Nephron (organoid): ENCODE data around the gene ZPBP2.

Source experiments
- H3K27ac Mint-ChIP-seq, 3 experiments: 2 replicates each; pipeline ENCODE4 v1.8.0; 2020; ENCODE audit warnings: mixed read lengths in 3 of 3, mild to moderate bottlenecking in 2 of 3, moderate library complexity in 1 of 3
- H3K27me3 Mint-ChIP-seq: 2 replicates; pipeline ENCODE4 v1.8.0; 2021; ENCODE audit warnings: low read depth, mild to moderate bottlenecking, moderate library complexity, mixed read lengths
- H3K36me3 Mint-ChIP-seq: 2 replicates; pipeline ENCODE4 v1.8.0; 2020; ENCODE audit warnings: low read depth, mixed read lengths
- H3K4me1 Mint-ChIP-seq: 2 replicates; pipeline ENCODE4 v1.8.0; 2020; ENCODE audit warnings: mixed read lengths
- H3K4me3 Mint-ChIP-seq, 3 experiments: 2 replicates each; pipeline ENCODE4 v1.8.0; 2020; ENCODE audit warnings: mild to moderate bottlenecking in 3 of 3, mixed read lengths in 3 of 3, moderate library complexity in 2 of 3
- H3K9me3 Mint-ChIP-seq: 2 replicates; pipeline ENCODE4 v1.8.0; 2020; ENCODE audit warnings: mixed read lengths
- CTCF ChIP-seq, 3 experiments: fragments of 200-600 bp; sonication (generic); IDR thresholded peaks; one replicate each; pipeline ENCODE4 v1.5.0; 2021; ENCODE audit warnings: antibody characterized with exemption in 3 of 3; ENCODE audit not compliant: unreplicated experiment in 3 of 3

ZPBP2 gene

DNA sequence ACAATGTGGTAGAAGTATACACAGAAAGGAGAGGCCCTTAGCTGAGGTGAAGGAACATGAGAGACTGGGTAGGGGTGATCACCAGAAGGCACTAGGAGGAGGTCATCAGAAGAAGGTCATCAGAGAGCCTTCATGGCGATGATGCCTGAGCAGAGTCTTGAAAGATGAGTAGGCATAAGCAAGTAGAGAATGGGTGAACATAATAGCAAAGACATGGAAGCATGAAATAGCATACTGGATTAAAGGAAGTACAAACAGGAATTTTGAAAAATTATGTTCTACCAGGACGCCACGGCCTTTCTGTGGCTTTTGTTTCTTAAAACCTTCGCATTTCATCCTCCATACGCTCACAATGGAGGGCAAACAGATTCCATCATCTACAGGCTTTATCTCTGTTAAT is 6.8 kb upstream of the ZPBP2 start:
- H3K27ac Mint-ChIP-seq = no peak overlapping the region
- no peaks in the 10 kb centered on the region for H3K9me3 Mint-ChIP-seq
- H3K4me1 Mint-ChIP-seq = no peaks in the 10 kb centered on the region
- H3K4me3 Mint-ChIP-seq = no peak overlapping the region
- H3K36me3 Mint-ChIP-seq = no peaks in the 10 kb centered on the region
- TF ChIP-seq CTCF (IDR thresholded peaks at IDR 0.05; ENCODE audit: unreplicated experiment in 3 of 3) = no peak
- H3K27me3 Mint-ChIP-seq = peaks cover 67% of the 10 kb centered on the region

DNA sequence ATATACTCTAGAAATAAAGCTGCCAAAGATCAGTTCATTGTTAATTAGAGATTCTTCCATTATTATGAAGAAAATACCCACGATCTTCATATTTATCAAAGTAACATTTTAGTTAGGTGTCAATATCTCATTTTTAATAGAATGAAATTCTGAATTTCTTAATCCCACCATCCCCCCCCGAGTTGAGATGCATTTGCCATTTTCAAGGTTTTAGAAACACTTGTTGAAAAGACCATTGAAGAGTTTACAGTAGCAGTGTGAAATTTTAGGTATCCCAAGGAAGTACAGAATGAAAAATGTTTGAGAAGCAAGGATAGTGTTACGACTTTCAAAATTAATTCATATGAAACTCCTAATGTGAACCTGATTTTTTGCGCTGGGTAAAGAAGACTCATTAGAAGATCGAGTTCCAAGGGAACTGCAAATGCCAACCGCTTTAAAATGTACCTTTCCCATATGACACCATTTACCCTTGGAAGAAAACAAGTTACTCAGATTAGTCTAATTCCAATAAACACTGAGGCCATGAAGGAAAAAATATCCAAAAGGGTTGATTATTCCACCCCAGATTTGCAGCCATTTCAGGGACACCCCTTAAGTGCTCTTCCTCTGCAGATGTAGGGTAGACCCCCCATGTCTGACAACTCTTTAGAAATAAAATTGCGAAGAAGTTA is 4.6 kb upstream of the ZPBP2 start:
- no peak overlapping the region for H3K27ac Mint-ChIP-seq
- TF ChIP-seq CTCF (IDR thresholded peaks at IDR 0.05; ENCODE audit: unreplicated experiment in 3 of 3) = no peak
- no peaks in the 10 kb centered on the region for H3K4me1 Mint-ChIP-seq
- H3K36me3 Mint-ChIP-seq = no peaks in the 10 kb centered on the region
- H3K27me3 Mint-ChIP-seq = peaks cover 76% of the 10 kb centered on the region
- H3K9me3 Mint-ChIP-seq = no peaks in the 10 kb centered on the region
- peak overlapping the region in 1 of 3 experiments; percentile 27 for H3K4me3 Mint-ChIP-seq

DNA sequence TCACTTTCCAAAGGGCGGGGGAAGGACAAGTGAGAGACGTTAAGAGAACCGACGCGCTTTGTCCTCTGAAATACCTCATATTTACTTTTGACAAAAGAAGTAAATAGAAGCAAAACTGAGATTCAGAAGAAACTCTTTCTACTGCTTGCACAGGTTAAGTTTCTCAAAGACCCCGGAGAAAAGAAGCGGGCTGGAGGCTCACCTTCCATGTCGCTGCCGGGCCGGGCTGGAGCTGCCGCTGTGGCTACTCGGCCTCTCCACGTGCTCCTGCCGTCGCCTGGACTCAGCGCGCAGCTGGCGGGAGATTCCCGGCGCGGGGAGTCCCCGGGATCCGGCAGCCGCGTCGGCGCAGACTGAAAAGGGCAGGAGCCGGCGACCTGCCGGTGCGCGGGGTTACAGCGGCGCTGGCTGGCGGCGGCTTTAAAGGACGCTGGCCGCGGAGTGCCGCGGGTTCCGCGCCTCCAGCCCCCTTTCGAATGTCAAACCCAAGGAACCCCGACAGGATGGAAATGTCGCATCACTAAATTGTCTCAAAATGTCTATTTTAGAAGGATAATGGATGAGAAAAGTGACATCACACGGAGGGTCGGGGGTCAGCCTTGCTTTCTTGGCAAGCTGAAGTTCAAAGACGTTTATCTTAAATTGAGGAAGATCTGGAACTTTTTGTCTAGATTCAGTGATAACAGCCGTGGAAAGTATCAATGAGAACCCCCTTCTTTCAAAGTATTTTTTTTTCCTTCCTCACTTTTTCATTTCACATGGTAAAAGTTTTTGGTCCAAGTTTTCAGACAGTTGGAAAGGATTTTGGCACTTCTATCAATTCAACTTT is 3.9 kb upstream of the ZPBP2 start, which contains the start of gene IKZF3:
TSS of gene IKZF3 (minus strand) at position 395 of the 829 bp plus-strand sequence. CDS start at position 209, 186 bp downstream.
- H3K27ac Mint-ChIP-seq = no peak within 1 kb of the TSS
- H3K9me3 Mint-ChIP-seq = peaks cover 5% of the 10 kb centered on the region
- no peaks in the 10 kb centered on the region for H3K36me3 Mint-ChIP-seq
- peak within 1 kb of the TSS in 2 of 3 experiments; percentile 27 to 32 for H3K4me3 Mint-ChIP-seq
- H3K4me1 Mint-ChIP-seq = no peaks in the 10 kb centered on the region
- peaks cover 83% of the 10 kb centered on the region for H3K27me3 Mint-ChIP-seq
- no peak for TF ChIP-seq CTCF (IDR thresholded peaks at IDR 0.05; ENCODE audit: unreplicated experiment in 3 of 3)

GRCh38 chr17:39866013-39866730 is 1.8 kb upstream of the ZPBP2 start:
- Mint-ChIP-seq H3K4me1 (no peaks in the 10 kb centered on the region), H3K36me3 (no peaks in the 10 kb centered on the region), H3K27ac (no peak overlapping the region), H3K4me3 (no peak overlapping the region), H3K9me3 (peaks cover 5% of the 10 kb centered on the region), H3K27me3 (peaks cover 75% of the 10 kb centered on the region)
- no peak for TF ChIP-seq CTCF (IDR thresholded peaks at IDR 0.05; ENCODE audit: unreplicated experiment in 3 of 3)

- no peaks in the 10 kb centered on the region for H3K4me1 Mint-ChIP-seq
- TF ChIP-seq CTCF (IDR thresholded peaks at IDR 0.05; ENCODE audit: unreplicated experiment in 3 of 3) = no peak
- peaks cover 64% of the 10 kb centered on the region for H3K27me3 Mint-ChIP-seq
- no peak overlapping the region for H3K27ac Mint-ChIP-seq
- H3K36me3 Mint-ChIP-seq = no peaks in the 10 kb centered on the region
- no peak overlapping the region for H3K4me3 Mint-ChIP-seq
- peaks cover 5% of the 10 kb centered on the region for H3K9me3 Mint-ChIP-seq
Observed at GRCh38 chr17:39867084-39867879, 720 bp upstream of the ZPBP2 start.
